ENCODE results near the gene ABHD10.

DNA sequence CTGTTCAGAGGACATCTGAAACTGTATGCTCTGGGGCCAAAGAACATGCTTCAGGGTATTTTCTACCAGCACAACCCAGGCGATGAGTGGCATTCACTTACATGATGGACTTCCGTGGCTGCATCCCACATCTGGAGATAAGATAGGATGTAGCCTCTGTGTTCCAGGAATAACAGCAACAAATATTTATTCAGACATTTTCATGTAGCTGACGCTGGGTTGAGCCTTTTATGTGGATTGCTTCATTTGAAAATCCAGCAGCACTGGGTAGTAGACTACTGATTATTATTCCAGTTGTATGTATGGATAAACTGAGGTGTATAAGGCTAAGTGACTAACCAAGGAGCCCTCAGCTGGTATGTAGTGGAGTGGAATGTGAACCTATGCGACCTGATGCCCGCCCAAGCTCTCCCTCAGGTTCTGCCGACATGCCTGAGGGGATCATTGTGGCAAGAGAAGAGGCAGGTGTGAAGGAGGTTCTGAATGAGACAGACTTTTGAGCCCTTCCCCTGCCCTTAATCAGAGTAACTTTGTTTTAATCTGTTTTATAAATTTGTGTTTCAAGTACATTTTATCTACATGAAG lies 25.9 kb upstream of the ABHD10 start:
- TF ChIP-seq, protein P1, sequence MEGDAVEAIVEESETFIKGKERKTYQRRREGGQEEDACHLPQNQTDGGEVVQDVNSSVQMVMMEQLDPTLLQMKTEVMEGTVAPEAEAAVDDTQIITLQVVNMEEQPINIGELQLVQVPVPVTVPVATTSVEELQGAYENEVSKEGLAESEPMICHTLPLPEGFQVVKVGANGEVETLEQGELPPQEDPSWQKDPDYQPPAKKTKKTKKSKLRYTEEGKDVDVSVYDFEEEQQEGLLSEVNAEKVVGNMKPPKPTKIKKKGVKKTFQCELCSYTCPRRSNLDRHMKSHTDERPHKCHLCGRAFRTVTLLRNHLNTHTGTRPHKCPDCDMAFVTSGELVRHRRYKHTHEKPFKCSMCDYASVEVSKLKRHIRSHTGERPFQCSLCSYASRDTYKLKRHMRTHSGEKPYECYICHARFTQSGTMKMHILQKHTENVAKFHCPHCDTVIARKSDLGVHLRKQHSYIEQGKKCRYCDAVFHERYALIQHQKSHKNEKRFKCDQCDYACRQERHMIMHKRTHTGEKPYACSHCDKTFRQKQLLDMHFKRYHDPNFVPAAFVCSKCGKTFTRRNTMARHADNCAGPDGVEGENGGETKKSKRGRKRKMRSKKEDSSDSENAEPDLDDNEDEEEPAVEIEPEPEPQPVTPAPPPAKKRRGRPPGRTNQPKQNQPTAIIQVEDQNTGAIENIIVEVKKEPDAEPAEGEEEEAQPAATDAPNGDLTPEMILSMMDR (IDR thresholded peaks at IDR 0.05 in 8 of 11, conservative IDR thresholded peaks at IDR 0.05 in 3 of 11) = no peak
- TF ChIP-seq POLR2A (IDR thresholded peaks at IDR 0.05) = no peak
